Measurements from ENCODE around the gene LACC1. TPM values are rescaled to one million over a fixed set of nuclear protein-coding genes. Genes with fewer than 3 reads are reported as not detected.

Gene LACC1
- total RNA-seq, 3 donors from 2014 or later: 10.1 to 17.3 (median 13.2) TPM

DNA sequence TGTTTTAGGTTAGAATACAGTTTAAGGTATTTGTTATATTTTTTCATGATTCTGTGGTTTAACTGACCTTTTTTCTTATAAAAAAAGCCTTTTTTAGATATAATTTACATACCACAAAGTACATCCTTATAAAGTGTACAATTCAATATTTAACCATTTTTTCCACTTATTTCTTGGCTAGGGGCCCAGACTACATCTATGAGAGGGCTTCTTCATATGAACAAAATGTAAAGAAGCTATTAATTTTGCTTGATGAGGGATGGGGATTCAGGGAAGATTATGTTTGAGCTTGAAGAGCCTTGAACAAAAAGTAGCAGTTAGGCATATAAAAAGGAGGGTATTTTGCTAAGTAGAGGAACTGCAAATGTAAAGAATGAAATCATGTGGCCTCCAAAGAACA is 2.4 kb upstream of the LACC1 start:
- Histone ChIP-seq H3K36me3 (ENCODE audit: low read depth) (no peaks in the 10 kb centered on the region), H3K4me3 (no peak overlapping the region), H3K4me1 (ENCODE audit: low read depth) (peaks cover 9% of the 10 kb centered on the region), H3K9me3 (no peaks in the 10 kb centered on the region)
- intact Hi-C loops (cut with DNase I, micrococcal nuclease): loop anchor here in 1 of 2 donors (10.0 kb wide), 1 partner anchor 893 kb away; no protein-coding TSS in a partner anchor
- ATAC-seq: no peak
- DNase-seq: no peak
- TF ChIP-seq CTCF (IDR thresholded peaks at IDR 0.05): no peak

- Histone ChIP-seq H3K36me3 (ENCODE audit: low read depth) (no peaks in the 10 kb centered on the region), H3K4me3 (no peak overlapping the region), H3K4me1 (ENCODE audit: low read depth) (peaks cover 9% of the 10 kb centered on the region), H3K9me3 (no peaks in the 10 kb centered on the region)
- no peak for DNase-seq
- no peak for ATAC-seq
- intact Hi-C loops (cut with DNase I, micrococcal nuclease): loop anchor here in 1 of 2 donors (10.0 kb wide), 1 partner anchor 893 kb away; no protein-coding TSS in a partner anchor
- no peak for TF ChIP-seq CTCF (IDR thresholded peaks at IDR 0.05)
Observed at GRCh38 chr13:43877766-43878165, 1.9 kb upstream of the LACC1 start.

DNA sequence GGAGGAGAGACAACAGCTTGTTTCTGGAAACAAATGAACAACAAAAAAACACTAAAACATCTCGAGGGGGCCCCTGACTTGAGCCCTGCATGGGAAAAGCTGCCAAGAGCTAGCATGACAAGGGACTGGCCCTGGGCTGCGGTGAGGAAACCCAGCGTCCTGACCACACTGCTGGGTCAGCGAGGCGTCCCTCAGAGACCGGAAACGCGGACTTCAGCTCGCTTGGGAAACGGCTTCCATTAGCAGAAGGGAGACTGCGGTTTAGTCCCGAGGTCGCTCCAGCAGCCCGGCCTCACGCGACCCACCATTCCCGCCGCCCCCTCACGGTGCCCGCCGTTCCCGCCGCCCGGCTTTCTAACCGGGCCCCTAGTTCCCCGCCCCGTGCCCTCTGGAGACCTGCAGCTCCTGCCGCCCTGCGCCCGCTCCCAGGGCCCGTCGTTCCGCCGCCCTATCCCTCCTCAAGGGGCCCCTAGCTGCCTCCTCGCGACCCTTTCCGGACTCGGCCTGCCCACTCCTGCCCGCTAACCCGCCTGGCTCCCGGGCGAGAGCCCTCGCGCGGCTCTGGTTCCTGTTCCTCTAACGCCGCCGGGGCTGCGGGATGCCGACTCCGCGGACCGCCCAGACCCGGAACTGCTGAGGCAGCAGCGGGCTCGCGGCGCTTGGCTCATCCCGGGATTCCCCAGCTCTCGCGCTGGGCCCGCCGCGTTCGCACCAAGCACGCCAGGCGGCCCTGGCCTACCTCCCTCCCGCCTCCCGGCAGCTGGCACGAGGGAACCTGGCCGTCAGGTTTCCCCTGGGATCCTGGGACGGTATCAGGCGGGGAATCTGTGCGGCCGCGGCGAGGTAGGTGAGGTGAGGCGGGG is 581 bp upstream of the LACC1 start, which contains the start of gene CCDC122:
Gene CCDC122 (minus strand): TSS at position 849 of the 863 bp plus-strand sequence. CDS start 10,364 bp downstream, outside the sequence.
- TF ChIP-seq CTCF (IDR thresholded peaks at IDR 0.05): no peak
- H3K4me1 ChIP-seq (ENCODE audit: low read depth): peaks cover 9% of the 10 kb centered on the region
- ATAC-seq: peak; percentile 93
- no peaks in the 10 kb centered on the region for H3K9me3 ChIP-seq
- H3K36me3 ChIP-seq (ENCODE audit: low read depth): no peaks in the 10 kb centered on the region
- peak within 1 kb of the TSS; percentile 83 for H3K4me3 ChIP-seq
- intact Hi-C loops (cut with DNase I, micrococcal nuclease): loop anchor here in 1 of 2 donors (10.0 kb wide), 1 partner anchor 894 kb away; no protein-coding TSS in a partner anchor
- peak; percentile 84 to 93 (median 91) for DNase-seq

- ATAC-seq: peak; percentile 1
- peak overlapping the region; percentile 83 for H3K4me3 ChIP-seq
- H3K4me1 ChIP-seq (ENCODE audit: low read depth): peaks cover 9% of the 10 kb centered on the region
- TF ChIP-seq CTCF (IDR thresholded peaks at IDR 0.05): no peak
- intact Hi-C loops (cut with DNase I, micrococcal nuclease): no loop called here
- H3K9me3 ChIP-seq: no peaks in the 10 kb centered on the region
- no peaks in the 10 kb centered on the region for H3K36me3 ChIP-seq (ENCODE audit: low read depth)
- peak in 1 of 3 donors; percentile 27 for DNase-seq
Observed at GRCh38 chr13:43880214-43880855, 631 bp downstream of the LACC1 start.

DNA sequence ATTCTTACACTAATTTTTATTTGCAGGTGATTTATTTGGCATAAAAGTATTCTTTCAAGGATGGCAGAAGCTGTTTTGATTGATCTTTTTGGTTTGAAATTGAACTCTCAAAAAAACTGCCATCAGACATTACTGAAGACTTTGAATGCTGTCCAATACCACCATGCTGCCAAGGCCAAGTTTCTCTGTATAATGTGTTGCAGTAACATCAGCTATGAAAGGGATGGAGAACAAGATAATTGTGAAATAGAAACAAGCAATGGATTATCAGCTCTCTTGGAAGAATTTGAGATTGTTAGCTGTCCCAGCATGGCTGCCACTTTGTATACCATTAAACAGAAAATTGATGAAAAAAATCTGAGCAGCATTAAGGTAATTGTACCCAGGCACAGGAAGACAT is 1.2 kb downstream of the LACC1 start:
- no peak for DNase-seq
- H3K9me3 ChIP-seq: no peaks in the 10 kb centered on the region
- H3K36me3 ChIP-seq (ENCODE audit: low read depth): no peaks in the 10 kb centered on the region
- no peak overlapping the region for H3K4me3 ChIP-seq
- intact Hi-C loops (cut with DNase I, micrococcal nuclease): no loop called here
- no peak for ATAC-seq
- TF ChIP-seq CTCF (IDR thresholded peaks at IDR 0.05): no peak
- peaks cover 9% of the 10 kb centered on the region for H3K4me1 ChIP-seq (ENCODE audit: low read depth)

Data from mucosa of descending colon (tissue), 3 donors.